Activated CD4-positive, alpha-beta T cell treated with anti-CD3 and anti-CD28 coated beads, Interleukin-2, amount 50 U/mL, for 48 hours (primary cell): Measurements from ENCODE around the gene GLG1.
A peak's percentile ranks its signal among the peaks of the same experiment; 100 is the strongest.
"Not testable (repeated sequence)": the region's sequence is repeated elsewhere in the genome, so short reads cannot be mapped to it uniquely, and the experiment has no call there.

Experiments
- DNase-seq, 2 experiments: peaks; one replicate each; pipeline ENCODE4 v3.0.0-alpha.2; 2020

The GLG1 gene

GRCh38 chr16:74574146-74574545, 32.8 kb downstream of the GLG1 start:
- DNase-seq: no peak

GRCh38 chr16:74573622-74574021, 33.3 kb downstream of the GLG1 start:
- DNase-seq: no peak

- DNase-seq: no peak
Measured at GRCh38 chr16:74570412-74571301, 36.3 kb downstream of the GLG1 start.

GRCh38 chr16:74568961-74569631, 37.8 kb downstream of the GLG1 start:
- DNase-seq: no peak

- DNase-seq: no peak
Measured at GRCh38 chr16:74567901-74568300, 39.0 kb downstream of the GLG1 start.

- no peak for DNase-seq
Measured at GRCh38 chr16:74565378-74565777, 41.5 kb downstream of the GLG1 start.

- DNase-seq: no peak
Measured at GRCh38 chr16:74564451-74564984, 42.4 kb downstream of the GLG1 start.

GRCh38 chr16:74563828-74564263, 43.1 kb downstream of the GLG1 start:
- DNase-seq: peak; percentile 10 to 21

GRCh38 chr16:74562117-74562516, 44.8 kb downstream of the GLG1 start:
- DNase-seq: no peak

GRCh38 chr16:74561626-74562025, 45.3 kb downstream of the GLG1 start:
- DNase-seq: no peak

GRCh38 chr16:74560912-74561311, 46.0 kb downstream of the GLG1 start:
- no peak for DNase-seq

GRCh38 chr16:74558873-74559272, 48.0 kb downstream of the GLG1 start:
- DNase-seq: no peak

- DNase-seq: no peak
Measured at GRCh38 chr16:74557275-74557674, 49.6 kb downstream of the GLG1 start.

- no peak for DNase-seq
Measured at GRCh38 chr16:74556375-74556922, 50.5 kb downstream of the GLG1 start.

- DNase-seq: not testable (repeated sequence)
Measured at GRCh38 chr16:74552357-74552756, 54.6 kb downstream of the GLG1 start.

GRCh38 chr16:74550227-74551019, 56.5 kb downstream of the GLG1 start:
- DNase-seq: not testable (repeated sequence)

- DNase-seq: not testable (repeated sequence)
Measured at GRCh38 chr16:74546112-74546511, 60.8 kb downstream of the GLG1 start.

- not testable (repeated sequence) for DNase-seq
Measured at GRCh38 chr16:74542911-74543578, 63.9 kb downstream of the GLG1 start.

- DNase-seq: not testable (repeated sequence)
Measured at GRCh38 chr16:74540663-74541062, 66.3 kb downstream of the GLG1 start.

- not testable (repeated sequence) for DNase-seq
Measured at GRCh38 chr16:74538801-74539200, 68.1 kb downstream of the GLG1 start.

GRCh38 chr16:74537746-74538145, 69.2 kb downstream of the GLG1 start:
- DNase-seq: not testable (repeated sequence)

- DNase-seq: not testable (repeated sequence)
Measured at GRCh38 chr16:74534650-74535049, 72.3 kb downstream of the GLG1 start.
